GM12801 (cell line): ENCODE results near the gene GNLY.

Experiments used
- CTCF ChIP-seq: IDR thresholded peaks from one replicate; pipeline ENCODE4 v1.5.1; 2011; ENCODE audit warnings: control low read depth; ENCODE audit not compliant: insufficient read length; ENCODE audit errors: extremely low read depth

Gene GNLY

GRCh38 chr2:85746321-85747004 lies 52.3 kb downstream of the GNLY start:
- TF ChIP-seq CTCF, result no peak

- TF ChIP-seq CTCF, result no peak
These were observed 53.3 kb downstream of the GNLY start for GRCh38 chr2:85747441-85747840.

- TF ChIP-seq CTCF, result no peak
These were observed 54.0 kb downstream of the GNLY start for GRCh38 chr2:85748039-85748734.
